Ramos (cell line): ENCODE results near the gene TCERG1L.
"Not testable (repeated sequence)": the region's sequence is repeated elsewhere in the genome, so short reads cannot be mapped to it uniquely, and the experiment has no call there.

Experiments
- in situ Hi-C: fragments of 300-500 bp; cut with MboI; formaldehyde crosslinking; loops from one replicate; pipeline ENCODE4 v1.14.3; 2022; ENCODE audit warnings: low sequenced_read_pairs; ENCODE audit not compliant: unreplicated experiment

TCERG1L gene

GRCh38 chr10:131251146-131251541 is 60.4 kb downstream of the TCERG1L start:
- in situ Hi-C loops = no loop called here

GRCh38 chr10:131250454-131251145 is 60.9 kb downstream of the TCERG1L start:
- in situ Hi-C loops = no loop called here

- in situ Hi-C loops = no loop called here
Measured at GRCh38 chr10:131249955-131250344, 61.6 kb downstream of the TCERG1L start.

- in situ Hi-C loops = no loop called here
Measured at GRCh38 chr10:131249238-131249954, 62.1 kb downstream of the TCERG1L start.

GRCh38 chr10:131248376-131249165 is 63.0 kb downstream of the TCERG1L start:
- in situ Hi-C loops = no loop called here

- in situ Hi-C loops = no loop called here
Measured at GRCh38 chr10:131247873-131248272, 63.6 kb downstream of the TCERG1L start.

GRCh38 chr10:131246775-131247174 is 64.7 kb downstream of the TCERG1L start:
- in situ Hi-C loops = no loop called here

GRCh38 chr10:131246089-131246488 is 65.4 kb downstream of the TCERG1L start:
- in situ Hi-C loops = no loop called here

- in situ Hi-C loops = no loop called here
Measured at GRCh38 chr10:131245475-131246059, 66.0 kb downstream of the TCERG1L start.

- in situ Hi-C loops = no loop called here
Measured at GRCh38 chr10:131244836-131245235, 66.7 kb downstream of the TCERG1L start.

- in situ Hi-C loops = no loop called here
Measured at GRCh38 chr10:131243076-131243475, 68.4 kb downstream of the TCERG1L start.

GRCh38 chr10:131242007-131242406 is 69.5 kb downstream of the TCERG1L start:
- in situ Hi-C loops = no loop called here

- in situ Hi-C loops = no loop called here
Measured at GRCh38 chr10:131240691-131241090, 70.8 kb downstream of the TCERG1L start.

- in situ Hi-C loops = no loop called here
Measured at GRCh38 chr10:131239926-131240325, 71.6 kb downstream of the TCERG1L start.

- in situ Hi-C loops = no loop called here
Measured at GRCh38 chr10:131239450-131239849, 72.1 kb downstream of the TCERG1L start.

- in situ Hi-C loops = no loop called here
Measured at GRCh38 chr10:131238669-131239280, 72.7 kb downstream of the TCERG1L start.

GRCh38 chr10:131237991-131238651 is 73.4 kb downstream of the TCERG1L start:
- in situ Hi-C loops = no loop called here

GRCh38 chr10:131234606-131235005 is 76.9 kb downstream of the TCERG1L start:
- in situ Hi-C loops = not testable (repeated sequence)

GRCh38 chr10:131233611-131234258 is 77.8 kb downstream of the TCERG1L start:
- in situ Hi-C loops = no loop called here
